SK-N-SH treated with all-trans-retinoic acid at 6 μM for 48 hours (cell line): ENCODE data around the gene ZNF385C.

Source experiments
- ATAC-seq: fragments of 200-7000 bp; cut with Tn5 transposase; 3 replicates; pipeline ENCODE4 v1.9.1; 2020; ENCODE audit warnings: mild to moderate bottlenecking, moderate library complexity
- ARNTL ChIP-seq: fragments of 450-650 bp; formaldehyde crosslinking; IDR thresholded peaks from 2 replicates; pipeline ENCODE4 v1.5.0; 2020; ENCODE audit warnings: low read depth, mild to moderate bottlenecking, moderate library complexity, borderline replicate concordance
- BACH2 ChIP-seq: fragments of 250-450 bp; sonication (Bioruptor Pico); IDR thresholded peaks from 2 replicates; pipeline ENCODE4 v1.9.0; 2021; ENCODE audit warnings: mild to moderate bottlenecking, borderline replicate concordance
- CSDC2 ChIP-seq: fragments of 250-450 bp; sonication (Bioruptor Pico); IDR thresholded peaks from 2 replicates; pipeline ENCODE4 v1.5.0; 2020; ENCODE audit warnings: mild to moderate bottlenecking, moderate library complexity
- ESRRG ChIP-seq: fragments of 250-450 bp; sonication (Bioruptor Pico); IDR thresholded peaks from 2 replicates; pipeline ENCODE4 v1.6.1; 2021; ENCODE audit warnings: mild to moderate bottlenecking
- GLIS3 ChIP-seq: fragments of 250-450 bp; sonication (Bioruptor Pico); IDR thresholded peaks from 2 replicates; pipeline ENCODE4 v1.5.0; 2020; ENCODE audit warnings: mild to moderate bottlenecking, moderate library complexity
- ISL1 ChIP-seq: fragments of 250-450 bp; sonication (Bioruptor Pico); IDR thresholded peaks from 2 replicates; pipeline ENCODE4 v2.1.2; 2022; ENCODE audit warnings: mild to moderate bottlenecking, moderate library complexity
- OSR1 ChIP-seq: fragments of 250-450 bp; sonication (Bioruptor Pico); IDR thresholded peaks from 2 replicates; pipeline ENCODE4 v1.8.0; 2022; ENCODE audit warnings: moderate library complexity, mild to moderate bottlenecking, inconsistent platforms
- PPARA ChIP-seq: fragments of 250-450 bp; sonication (Bioruptor Pico); IDR thresholded peaks from 2 replicates; pipeline ENCODE4 v1.5.0; 2020; ENCODE audit warnings: mild to moderate bottlenecking, borderline replicate concordance
- RARB ChIP-seq: fragments of 250-450 bp; sonication (Bioruptor Pico); IDR thresholded peaks from 2 replicates; pipeline ENCODE4 v1.8.0; 2021; ENCODE audit warnings: mild to moderate bottlenecking, moderate library complexity
- SNAI2 ChIP-seq: fragments of 250-450 bp; sonication (Bioruptor Pico); IDR thresholded peaks from 2 replicates; pipeline ENCODE4 v1.5.0; 2020; ENCODE audit warnings: mild to moderate bottlenecking, moderate library complexity
- TCF4 ChIP-seq: fragments of 250-450 bp; sonication (Bioruptor Pico); IDR thresholded peaks from 2 replicates; pipeline ENCODE4 v1.8.0; 2021; ENCODE audit warnings: mild to moderate bottlenecking, moderate library complexity, borderline replicate concordance
- TOX ChIP-seq: fragments of 250-450 bp; sonication (Bioruptor Pico); IDR thresholded peaks from 2 replicates; pipeline ENCODE4 v1.8.0; 2021; ENCODE audit warnings: mild to moderate bottlenecking, moderate library complexity, borderline replicate concordance
- TSHZ2 ChIP-seq: fragments of 250-450 bp; sonication (Bioruptor Pico); IDR thresholded peaks from 2 replicates; pipeline ENCODE4 v1.5.0; 2020; ENCODE audit warnings: mild to moderate bottlenecking, moderate library complexity
- ZC3H10 ChIP-seq: fragments of 250-450 bp; sonication (Bioruptor Pico); IDR thresholded peaks from 2 replicates; pipeline ENCODE4 v1.5.1; 2021; ENCODE audit warnings: mild to moderate bottlenecking, moderate library complexity
- ZFP3 ChIP-seq: fragments of 250-450 bp; sonication (Bioruptor Pico); IDR thresholded peaks from 2 replicates; pipeline ENCODE4 v1.5.0; 2020; ENCODE audit warnings: mild to moderate bottlenecking, moderate library complexity
- ZFP30 ChIP-seq: fragments of 450-650 bp; formaldehyde crosslinking; IDR thresholded peaks from 2 replicates; pipeline ENCODE4 v1.5.0; 2022; ENCODE audit warnings: mild to moderate bottlenecking, moderate library complexity
- ZNF565 ChIP-seq: fragments of 450-650 bp; formaldehyde crosslinking; conservative IDR thresholded peaks from 2 replicates; pipeline ENCODE4 v1.5.0; 2020; ENCODE audit warnings: low read depth, mild to moderate bottlenecking, moderate library complexity
- ZNF8 ChIP-seq: fragments of 450-650 bp; formaldehyde crosslinking; IDR thresholded peaks from 2 replicates; pipeline ENCODE4 v1.5.0; 2020; ENCODE audit warnings: mild to moderate bottlenecking, moderate library complexity
- TF ChIP-seq, protein P1 (sequence below): fragments of 250-450 bp; sonication (Bioruptor Pico); IDR thresholded peaks from 2 replicates; pipeline ENCODE4 v1.8.0; 2020; ENCODE audit warnings: mild to moderate bottlenecking, moderate library complexity, borderline replicate concordance
- TF ChIP-seq, protein P2 (sequence below): fragments of 250-450 bp; sonication (Bioruptor Pico); IDR thresholded peaks from 2 replicates; pipeline ENCODE4 v1.5.1; 2021; ENCODE audit warnings: mild to moderate bottlenecking, moderate library complexity
- TF ChIP-seq, protein P3 (sequence below): fragments of 250-450 bp; sonication (Bioruptor Pico); IDR thresholded peaks from 2 replicates; pipeline ENCODE4 v1.5.1; 2020; ENCODE audit warnings: low read depth, mild to moderate bottlenecking, moderate library complexity

Gene ZNF385C

GRCh38 chr17:42077755-42078154 is 20.5 kb downstream of the ZNF385C start:
- TF ChIP-seq PPARA (no peak), ZFP30 (CRISPR knock-in tag) (no peak), ZNF565 (CRISPR knock-in tag) (no peak), SNAI2 (no peak), GLIS3 (CRISPR knock-in tag) (no peak), BACH2 (no peak), TSHZ2 (CRISPR knock-in tag) (no peak), ZFP3 (no peak), CSDC2 (CRISPR knock-in tag) (no peak), ARNTL (CRISPR knock-in tag) (no peak), RARB (CRISPR knock-in tag) (no peak)
- TF ChIP-seq, protein P1, sequence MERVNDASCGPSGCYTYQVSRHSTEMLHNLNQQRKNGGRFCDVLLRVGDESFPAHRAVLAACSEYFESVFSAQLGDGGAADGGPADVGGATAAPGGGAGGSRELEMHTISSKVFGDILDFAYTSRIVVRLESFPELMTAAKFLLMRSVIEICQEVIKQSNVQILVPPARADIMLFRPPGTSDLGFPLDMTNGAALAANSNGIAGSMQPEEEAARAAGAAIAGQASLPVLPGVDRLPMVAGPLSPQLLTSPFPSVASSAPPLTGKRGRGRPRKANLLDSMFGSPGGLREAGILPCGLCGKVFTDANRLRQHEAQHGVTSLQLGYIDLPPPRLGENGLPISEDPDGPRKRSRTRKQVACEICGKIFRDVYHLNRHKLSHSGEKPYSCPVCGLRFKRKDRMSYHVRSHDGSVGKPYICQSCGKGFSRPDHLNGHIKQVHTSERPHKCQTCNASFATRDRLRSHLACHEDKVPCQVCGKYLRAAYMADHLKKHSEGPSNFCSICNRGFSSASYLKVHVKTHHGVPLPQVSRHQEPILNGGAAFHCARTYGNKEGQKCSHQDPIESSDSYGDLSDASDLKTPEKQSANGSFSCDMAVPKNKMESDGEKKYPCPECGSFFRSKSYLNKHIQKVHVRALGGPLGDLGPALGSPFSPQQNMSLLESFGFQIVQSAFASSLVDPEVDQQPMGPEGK (CRISPR knock-in tag): no peak
- TF ChIP-seq, protein P2, sequence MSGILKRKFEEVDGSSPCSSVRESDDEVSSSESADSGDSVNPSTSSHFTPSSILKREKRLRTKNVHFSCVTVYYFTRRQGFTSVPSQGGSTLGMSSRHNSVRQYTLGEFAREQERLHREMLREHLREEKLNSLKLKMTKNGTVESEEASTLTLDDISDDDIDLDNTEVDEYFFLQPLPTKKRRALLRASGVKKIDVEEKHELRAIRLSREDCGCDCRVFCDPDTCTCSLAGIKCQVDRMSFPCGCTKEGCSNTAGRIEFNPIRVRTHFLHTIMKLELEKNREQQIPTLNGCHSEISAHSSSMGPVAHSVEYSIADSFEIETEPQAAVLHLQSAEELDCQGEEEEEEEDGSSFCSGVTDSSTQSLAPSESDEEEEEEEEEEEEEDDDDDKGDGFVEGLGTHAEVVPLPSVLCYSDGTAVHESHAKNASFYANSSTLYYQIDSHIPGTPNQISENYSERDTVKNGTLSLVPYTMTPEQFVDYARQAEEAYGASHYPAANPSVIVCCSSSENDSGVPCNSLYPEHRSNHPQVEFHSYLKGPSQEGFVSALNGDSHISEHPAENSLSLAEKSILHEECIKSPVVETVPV (CRISPR knock-in tag): no peak
- ATAC-seq: no peak

DNA sequence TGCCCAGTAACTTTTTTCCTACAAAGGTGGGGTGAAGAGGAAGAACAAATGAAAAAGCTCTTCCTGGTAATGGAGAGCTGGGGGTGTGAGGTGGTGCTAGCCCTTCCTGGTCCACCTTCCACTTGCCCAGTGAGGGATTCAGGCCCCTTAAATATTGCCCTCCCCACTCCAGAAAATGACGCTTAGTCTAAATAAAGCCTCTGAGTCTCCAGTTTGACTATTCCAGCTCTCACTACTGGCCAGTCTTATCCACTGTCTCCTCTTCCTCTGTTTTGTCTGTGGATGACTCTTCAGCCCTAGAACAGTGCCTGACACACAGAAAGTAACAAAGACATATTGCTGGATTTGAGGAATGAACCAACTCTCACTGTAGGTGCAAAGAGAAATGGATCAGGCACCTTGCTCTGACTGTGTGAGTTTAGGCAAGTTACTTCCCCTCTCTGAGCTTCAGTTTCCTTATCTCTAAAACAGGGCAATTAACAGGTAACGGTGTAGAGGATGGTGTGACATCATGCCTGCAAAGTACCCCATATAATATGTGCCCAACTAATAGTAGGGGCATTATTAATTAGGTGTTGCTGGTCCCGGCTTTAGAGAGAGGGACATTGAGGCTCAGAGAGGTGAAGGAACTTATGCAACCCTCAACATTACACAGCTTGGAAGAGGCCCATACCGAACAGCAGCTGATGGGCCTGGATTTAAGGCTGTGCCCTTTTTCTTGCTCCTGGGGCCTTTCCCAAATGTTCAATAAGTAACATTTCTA is 21.3 kb downstream of the ZNF385C start:
- ATAC-seq: no peak
- TF ChIP-seq ISL1 (CRISPR knock-in tag) (no peak), OSR1 (CRISPR knock-in tag) (no peak), ZFP3 (no peak), TCF4 (no peak), GLIS3 (CRISPR knock-in tag) (no peak), ZFP30 (CRISPR knock-in tag) (no peak)
- TF ChIP-seq, all 23 proteins: peak for 0

GRCh38 chr17:42075789-42076188 is 22.5 kb downstream of the ZNF385C start:
- TF ChIP-seq ZNF565 (CRISPR knock-in tag) (no peak), TOX (no peak), ESRRG (no peak), OSR1 (CRISPR knock-in tag) (no peak), BACH2 (no peak), ZFP3 (no peak), SNAI2 (no peak), ISL1 (CRISPR knock-in tag) (no peak), CSDC2 (CRISPR knock-in tag) (no peak), TSHZ2 (CRISPR knock-in tag) (no peak), ZC3H10 (no peak), ZFP30 (CRISPR knock-in tag) (no peak), ZNF8 (CRISPR knock-in tag) (no peak)
- TF ChIP-seq, protein P2 (CRISPR knock-in tag): no peak
- TF ChIP-seq, protein P3, sequence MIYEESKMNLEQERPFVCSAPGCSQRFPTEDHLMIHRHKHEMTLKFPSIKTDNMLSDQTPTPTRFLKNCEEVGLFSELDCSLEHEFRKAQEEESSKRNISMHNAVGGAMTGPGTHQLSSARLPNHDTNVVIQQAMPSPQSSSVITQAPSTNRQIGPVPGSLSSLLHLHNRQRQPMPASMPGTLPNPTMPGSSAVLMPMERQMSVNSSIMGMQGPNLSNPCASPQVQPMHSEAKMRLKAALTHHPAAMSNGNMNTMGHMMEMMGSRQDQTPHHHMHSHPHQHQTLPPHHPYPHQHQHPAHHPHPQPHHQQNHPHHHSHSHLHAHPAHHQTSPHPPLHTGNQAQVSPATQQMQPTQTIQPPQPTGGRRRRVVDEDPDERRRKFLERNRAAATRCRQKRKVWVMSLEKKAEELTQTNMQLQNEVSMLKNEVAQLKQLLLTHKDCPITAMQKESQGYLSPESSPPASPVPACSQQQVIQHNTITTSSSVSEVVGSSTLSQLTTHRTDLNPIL: no peak
- ATAC-seq: no peak
